H9 (cell line): ENCODE data around the gene KCNN2. TPM values are rescaled to one million over a fixed set of nuclear protein-coding genes. Genes with fewer than 3 reads are reported as not detected.

Experiments used
- DNase-seq: peaks from one replicate; pipeline ENCODE4 v3.0.0-alpha.2; 2017
- H2AFZ ChIP-seq: one replicate; pipeline ENCODE4 v1.6.1; 2013; ENCODE audit warnings: mild to moderate bottlenecking, low read length, control low read depth, moderate library complexity
- H2AK5ac ChIP-seq: 2 replicates; pipeline ENCODE4 v1.6.1; 2013; ENCODE audit warnings: low read length, control low read depth, mixed read lengths; ENCODE audit not compliant: insufficient read length
- H2BK120ac ChIP-seq: one replicate; pipeline ENCODE4 v1.6.1; 2013; ENCODE audit warnings: low read depth, mild to moderate bottlenecking, low read length, control low read depth, inconsistent platforms; ENCODE audit not compliant: poor library complexity, severe bottlenecking
- H2BK12ac ChIP-seq: 2 replicates; pipeline ENCODE4 v1.6.1; 2013; ENCODE audit warnings: low read length, control low read depth, mixed read lengths, low read depth; ENCODE audit not compliant: insufficient read length
- H2BK15ac ChIP-seq: 2 replicates; pipeline ENCODE4 v1.6.1; 2013; ENCODE audit warnings: low read depth, low read length, control low read depth
- H2BK20ac ChIP-seq: one replicate; pipeline ENCODE4 v1.6.1; 2013; ENCODE audit warnings: low read depth, mild to moderate bottlenecking, low read length, control low read depth, inconsistent platforms; ENCODE audit not compliant: poor library complexity, severe bottlenecking
- H2BK5ac ChIP-seq: 2 replicates; pipeline ENCODE4 v1.6.1; 2013; ENCODE audit warnings: low read length, control low read depth, mixed read lengths; ENCODE audit not compliant: insufficient read length
- H3K14ac ChIP-seq: 2 replicates; pipeline ENCODE4 v1.6.1; 2013; ENCODE audit warnings: low read length, control low read depth; ENCODE audit not compliant: insufficient read depth
- H3K18ac ChIP-seq: 2 replicates; pipeline ENCODE4 v1.6.1; 2013; ENCODE audit warnings: low read depth, mild to moderate bottlenecking, mixed read lengths, low read length, control low read depth; ENCODE audit not compliant: insufficient read length
- H3K23ac ChIP-seq: 2 replicates; pipeline ENCODE4 v1.6.1; 2013; ENCODE audit warnings: low read length, control low read depth, mixed read lengths, low read depth; ENCODE audit not compliant: insufficient read length
- H3K23me2 ChIP-seq: 2 replicates; pipeline ENCODE4 v1.6.1; 2013; ENCODE audit warnings: low read depth, mild to moderate bottlenecking, mixed read lengths, low read length, control low read depth; ENCODE audit not compliant: insufficient read length, poor library complexity, severe bottlenecking
- H3K27ac ChIP-seq: 2 replicates; pipeline ENCODE4 v1.5.1; 2013; ENCODE audit warnings: low read length, control low read depth, mixed read lengths, low read depth; ENCODE audit not compliant: insufficient read length
- H3K27me3 ChIP-seq: 2 replicates; pipeline ENCODE4 v1.6.1; 2013; ENCODE audit warnings: low read length, control low read depth, inconsistent platforms; ENCODE audit not compliant: insufficient read depth
- H3K4ac ChIP-seq: 2 replicates; pipeline ENCODE4 v1.6.1; 2013; ENCODE audit warnings: low read depth, mild to moderate bottlenecking, control low read depth, inconsistent platforms, low read length, moderate library complexity
- H3K4me1 ChIP-seq: 2 replicates; pipeline ENCODE4 v1.6.1; 2013; ENCODE audit warnings: low read length, control low read depth, inconsistent platforms; ENCODE audit not compliant: insufficient read depth
- H3K4me2 ChIP-seq: 2 replicates; pipeline ENCODE4 v1.6.1; 2013; ENCODE audit warnings: low read length, control low read depth, mixed read lengths; ENCODE audit not compliant: insufficient read length, insufficient read depth
- H3K56ac ChIP-seq: 2 replicates; pipeline ENCODE4 v1.6.1; 2013; ENCODE audit warnings: low read depth, mild to moderate bottlenecking, mixed read lengths, low read length, control low read depth; ENCODE audit not compliant: insufficient read length
- H3K79me1 ChIP-seq: 2 replicates; pipeline ENCODE4 v1.6.1; 2013; ENCODE audit warnings: low read depth, mild to moderate bottlenecking, moderate library complexity, low read length, control low read depth, inconsistent platforms; ENCODE audit not compliant: insufficient read depth, poor library complexity, severe bottlenecking
- H3K79me2 ChIP-seq: 2 replicates; pipeline ENCODE4 v1.6.1; 2013; ENCODE audit warnings: low read length, control low read depth, inconsistent platforms; ENCODE audit not compliant: insufficient read depth
- H3K9ac ChIP-seq: 2 replicates; pipeline ENCODE4 v1.6.1; 2013; ENCODE audit warnings: low read length, control low read depth, mixed read lengths; ENCODE audit not compliant: insufficient read length; ENCODE audit errors: extremely low read depth
- H3K9me3 ChIP-seq: one replicate; pipeline ENCODE4 v1.6.1; 2013; ENCODE audit warnings: low read depth, low read length, inconsistent platforms; ENCODE audit not compliant: control insufficient read depth
- H3T11ph ChIP-seq: one replicate; pipeline ENCODE4 v1.6.1; 2013; ENCODE audit warnings: mild to moderate bottlenecking, low read length, control low read depth, inconsistent platforms
- H4K20me1 ChIP-seq: one replicate; pipeline ENCODE4 v1.6.1; 2013; ENCODE audit not compliant: control insufficient read depth, insufficient read length, insufficient read depth
- H4K5ac ChIP-seq: 2 replicates; pipeline ENCODE4 v1.6.1; 2013; ENCODE audit warnings: low read depth, mild to moderate bottlenecking, mixed read lengths, low read length, control low read depth; ENCODE audit not compliant: insufficient read length
- H4K8ac ChIP-seq: replicated peaks from 2 replicates; pipeline ENCODE4 v1.6.1; 2013; ENCODE audit warnings: low read length, control low read depth, mixed read lengths, low read depth; ENCODE audit not compliant: insufficient read length
- H4K91ac ChIP-seq: 2 replicates; pipeline ENCODE4 v1.6.1; 2013; ENCODE audit warnings: low read depth, mild to moderate bottlenecking, moderate library complexity, mixed read lengths, low read length, control low read depth; ENCODE audit not compliant: insufficient read length
- H3K27ac Mint-ChIP-seq, 3 experiments: 2 replicates in 2 of 3; 3 replicates in 1 of 3; pipeline ENCODE4 v1.8.0; 2020 to 2021; ENCODE audit warnings: mixed read lengths in 3 of 3, mild to moderate bottlenecking in 1 of 3, moderate library complexity in 1 of 3
- H3K27me3 Mint-ChIP-seq: 2 replicates; pipeline ENCODE4 v1.8.0; 2021; ENCODE audit warnings: low read depth, mild to moderate bottlenecking, moderate library complexity, mixed read lengths
- H3K36me3 Mint-ChIP-seq, 3 experiments: 2 replicates in 2 of 3; 3 replicates in 1 of 3; pipeline ENCODE4 v1.8.0; 2020 to 2021; ENCODE audit warnings: low read depth in 3 of 3, mixed read lengths in 3 of 3; ENCODE audit not compliant: insufficient read depth in 1 of 3
- H3K4me1 Mint-ChIP-seq, 2 experiments: 2 replicates each; pipeline ENCODE4 v1.8.0; 2020; ENCODE audit warnings: mixed read lengths in 2 of 2
- H3K4me3 Mint-ChIP-seq, 2 experiments: 2 replicates in 1 of 2; 3 replicates in 1 of 2; pipeline ENCODE4 v1.8.0; 2020 to 2021; ENCODE audit warnings: mild to moderate bottlenecking in 2 of 2, mixed read lengths in 2 of 2, moderate library complexity in 1 of 2
- H3K9me3 Mint-ChIP-seq, 2 experiments: 2 replicates in 1 of 2; 3 replicates in 1 of 2; pipeline ENCODE4 v1.8.0; 2020; ENCODE audit warnings: mild to moderate bottlenecking in 2 of 2, mixed read lengths in 2 of 2, moderate library complexity in 1 of 2
- WGBS: extraction: QIAGEN DNeasy Blood & Tissue Kit; methylation state at CpG from one replicate; pipeline ENCODE4 v1.1.7; 2013; ENCODE audit warnings: missing lambda C conversion rate, low lambda C conversion rate, mixed read lengths; ENCODE audit not compliant: insufficient read length; ENCODE audit errors: extremely low coverage; 5-methylcytosine and 5-hydroxymethylcytosine counted together
- total RNA-seq: library from RNA; stranded (reverse); gene quantifications from 2 replicates; pipeline ENCODE4 v1.2.1, GENCODE V29; 2021
- TF ChIP-seq, protein P1 (sequence below): fragments of 200-600 bp; sonication (generic); conservative IDR thresholded peaks from 3 replicates; pipeline ENCODE4 v1.8.0; 2021; ENCODE audit warnings: antibody characterized with exemption, mild to moderate bottlenecking

KCNN2 gene
- total RNA-seq, 1 experiment from 2014 or later = 21.0 TPM

DNA sequence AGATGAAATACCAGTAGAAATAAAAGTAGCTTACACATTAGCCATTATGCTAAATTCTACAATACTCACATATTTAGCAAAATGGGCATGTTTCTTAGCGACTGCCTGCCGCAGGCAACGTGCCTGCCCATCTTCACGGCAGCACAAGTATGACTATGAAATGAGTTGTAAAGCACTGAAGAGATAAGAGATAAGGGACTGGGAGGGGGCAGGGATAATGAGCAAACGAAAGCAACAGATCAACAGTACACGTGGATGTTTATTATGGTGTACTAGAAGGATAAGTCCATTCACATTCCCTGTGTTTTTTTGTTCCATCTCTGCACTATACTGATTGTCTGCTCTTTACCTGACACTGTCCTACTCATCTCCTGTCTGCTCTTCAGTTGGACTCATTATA is 44.1 kb upstream of the KCNN2 start:
- H2BK12ac ChIP-seq = no peak overlapping the region
- Mint-ChIP-seq H3K27me3 (no peaks in the 10 kb centered on the region; the same call in 1 of the 2 replicates), H3K36me3 (no peaks in the 10 kb centered on the region), H3K4me3 (no peak overlapping the region), H3K4me1 (peaks cover 9 to 18% of the 10 kb centered on the region in 2 experiments), H3K9me3 (no peaks in the 10 kb centered on the region), H3K27ac (no peak overlapping the region)
- H2AK5ac ChIP-seq = no peak overlapping the region
- H2BK120ac ChIP-seq = no peak overlapping the region
- WGBS = no CpG with 5 or more reads among the region's 6 CpGs
- H3K27ac ChIP-seq = no peak overlapping the region
- no peak overlapping the region for H2BK15ac ChIP-seq
- no peak overlapping the region for H3K18ac ChIP-seq
- no peak overlapping the region for H3K4ac ChIP-seq
- no peak overlapping the region for H2AFZ ChIP-seq
- no peak overlapping the region for H3T11ph ChIP-seq
- H2BK5ac ChIP-seq = no peak overlapping the region
- no peak overlapping the region for H4K5ac ChIP-seq
- H3K79me2 ChIP-seq = no peaks in the 10 kb centered on the region
- H3K79me1 ChIP-seq = no peaks in the 10 kb centered on the region
- H3K27me3 ChIP-seq = no peaks in the 10 kb centered on the region
- TF ChIP-seq, protein P1, sequence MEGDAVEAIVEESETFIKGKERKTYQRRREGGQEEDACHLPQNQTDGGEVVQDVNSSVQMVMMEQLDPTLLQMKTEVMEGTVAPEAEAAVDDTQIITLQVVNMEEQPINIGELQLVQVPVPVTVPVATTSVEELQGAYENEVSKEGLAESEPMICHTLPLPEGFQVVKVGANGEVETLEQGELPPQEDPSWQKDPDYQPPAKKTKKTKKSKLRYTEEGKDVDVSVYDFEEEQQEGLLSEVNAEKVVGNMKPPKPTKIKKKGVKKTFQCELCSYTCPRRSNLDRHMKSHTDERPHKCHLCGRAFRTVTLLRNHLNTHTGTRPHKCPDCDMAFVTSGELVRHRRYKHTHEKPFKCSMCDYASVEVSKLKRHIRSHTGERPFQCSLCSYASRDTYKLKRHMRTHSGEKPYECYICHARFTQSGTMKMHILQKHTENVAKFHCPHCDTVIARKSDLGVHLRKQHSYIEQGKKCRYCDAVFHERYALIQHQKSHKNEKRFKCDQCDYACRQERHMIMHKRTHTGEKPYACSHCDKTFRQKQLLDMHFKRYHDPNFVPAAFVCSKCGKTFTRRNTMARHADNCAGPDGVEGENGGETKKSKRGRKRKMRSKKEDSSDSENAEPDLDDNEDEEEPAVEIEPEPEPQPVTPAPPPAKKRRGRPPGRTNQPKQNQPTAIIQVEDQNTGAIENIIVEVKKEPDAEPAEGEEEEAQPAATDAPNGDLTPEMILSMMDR = no peak
- no peak overlapping the region for H3K14ac ChIP-seq
- no peak overlapping the region for H4K8ac ChIP-seq
- no peaks in the 10 kb centered on the region for H3K4me1 ChIP-seq
- no peak overlapping the region for H2BK20ac ChIP-seq
- no peak overlapping the region for H3K23ac ChIP-seq
- no peak overlapping the region for H3K4me2 ChIP-seq
- H3K9me3 ChIP-seq = no peaks in the 10 kb centered on the region
- H4K91ac ChIP-seq = no peak overlapping the region
- DNase-seq = no peak
- no peak overlapping the region for H3K56ac ChIP-seq
- no peaks in the 10 kb centered on the region for H3K23me2 ChIP-seq
- no peak overlapping the region for H3K9ac ChIP-seq
- H4K20me1 ChIP-seq = no peaks in the 10 kb centered on the region
